CD4-positive, alpha-beta T cell treated with Interleukin-15 for 1 hour (primary cell): ENCODE measurements around the gene LEO1.

Experiments
- DNase-seq: peaks from one replicate; pipeline ENCODE4 v3.0.0-alpha.2; 2020

LEO1 gene

DNA sequence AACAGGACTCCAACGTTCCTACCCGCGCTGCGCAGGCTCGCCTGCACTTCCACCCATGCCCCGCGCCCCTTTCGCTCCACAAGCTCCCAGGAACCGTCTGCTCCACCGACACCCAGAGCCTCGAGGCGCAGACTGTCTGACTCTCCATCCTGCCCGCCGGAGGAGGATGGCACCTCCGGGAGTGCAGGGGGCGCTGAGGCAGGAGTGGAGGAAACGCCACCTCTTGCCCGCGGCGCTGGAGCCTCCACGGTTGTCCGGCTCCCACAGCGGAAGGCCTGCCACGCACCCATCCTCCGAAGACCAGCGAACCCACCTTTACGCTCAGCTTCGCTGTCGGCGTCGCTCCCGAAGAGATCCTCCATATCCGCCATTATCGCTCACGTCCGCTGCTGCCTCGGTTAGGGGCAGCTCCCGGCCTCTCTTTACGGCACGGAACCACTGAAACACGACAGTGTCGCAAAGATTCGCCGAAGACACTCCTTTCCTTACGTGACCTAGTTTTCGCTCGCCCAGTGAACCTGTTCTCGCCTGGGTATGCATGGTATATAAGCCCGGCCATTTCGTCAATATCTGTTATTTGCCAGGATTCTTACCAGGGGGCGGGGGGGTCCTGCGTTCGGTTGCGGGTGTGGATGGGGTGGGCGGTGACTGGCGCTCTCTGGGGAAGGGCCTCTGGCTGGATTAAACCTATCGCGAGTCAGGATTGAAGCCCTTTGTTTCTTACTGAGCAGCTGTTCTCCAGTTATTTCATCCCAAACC is at the start of gene LEO1:
Gene LEO1, minus strand, starts transcription at position 404 of the 759 bp plus-strand sequence. Its CDS starts 33 bp downstream, at position 371.
- DNase-seq, result peak; percentile 93

DNA sequence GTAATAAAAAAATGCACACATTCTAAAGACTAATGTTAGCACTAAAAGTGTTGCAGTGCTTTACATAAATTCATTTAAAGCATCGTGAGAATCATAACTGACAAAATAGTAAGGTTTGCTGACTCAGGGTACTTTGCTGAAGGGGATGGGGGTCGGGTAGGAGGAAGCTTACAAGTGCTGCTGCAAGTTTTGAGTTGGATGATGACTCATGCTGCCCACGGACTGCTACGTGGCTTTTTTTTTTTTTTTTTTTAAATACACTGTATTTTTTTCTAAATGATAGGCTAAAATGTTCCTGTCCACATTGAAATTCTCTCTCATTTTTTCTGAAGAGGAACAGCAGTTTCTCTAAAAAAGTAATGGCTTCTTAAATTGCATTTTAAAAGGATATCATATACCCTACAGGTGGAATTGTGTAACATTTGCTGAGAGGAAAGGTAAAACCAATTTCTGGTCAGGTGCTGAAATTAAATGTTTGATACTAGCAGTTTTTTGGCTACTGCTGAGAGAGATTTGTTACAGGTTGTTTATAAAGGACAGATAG is 49.6 kb upstream of the LEO1 start:
- peak; percentile 77 for DNase-seq

GRCh38 chr15:52020221-52021085 is 48.9 kb upstream of the LEO1 start:
- DNase-seq, result no peak

DNA sequence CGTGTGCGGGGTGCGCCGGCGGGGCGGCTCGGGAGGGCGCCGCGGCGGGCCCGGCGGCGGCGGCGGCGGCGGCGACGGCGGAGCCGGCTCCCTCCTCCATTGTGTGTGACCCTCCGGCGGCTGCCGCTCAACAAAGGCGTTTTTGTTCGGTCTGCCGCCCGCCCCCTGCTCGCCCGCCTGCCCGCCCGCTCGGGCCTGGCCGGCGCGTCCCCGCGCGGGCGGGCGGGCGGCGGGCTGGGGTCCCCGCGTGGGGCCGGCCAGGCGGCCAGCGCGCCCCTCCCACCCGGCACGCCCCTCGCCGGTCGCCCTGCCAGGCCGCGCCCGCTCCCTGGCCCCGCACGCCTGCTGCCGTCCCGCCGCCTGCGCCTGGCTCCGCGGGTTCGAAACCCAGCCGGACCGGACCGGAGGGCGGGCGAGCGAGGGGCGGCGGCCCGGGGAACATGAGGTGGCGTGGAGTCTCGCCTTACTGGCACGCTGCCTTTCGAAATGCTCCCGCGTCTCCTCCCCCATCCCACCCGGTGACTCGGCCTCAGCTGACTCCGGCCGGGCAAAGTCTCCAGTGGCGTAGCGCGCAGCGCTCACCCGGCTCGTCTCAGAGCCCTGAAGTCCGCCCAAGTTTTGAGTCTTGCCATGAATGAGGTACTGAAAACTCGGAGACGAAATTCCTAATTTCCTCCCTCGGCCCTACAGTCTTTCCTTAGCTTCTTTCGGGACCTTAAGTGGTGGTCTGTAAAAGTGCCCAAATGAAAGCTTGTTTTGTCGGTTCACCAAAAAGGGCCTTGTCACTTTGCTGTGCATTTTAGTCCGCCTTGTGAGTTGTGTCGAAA is 48.0 kb upstream of the LEO1 start:
- DNase-seq, result peak; percentile 80

- DNase-seq, result peak; percentile 94
Observed at GRCh38 chr15:52018693-52019393, 47.3 kb upstream of the LEO1 start, which contains the start of gene MAPK6. Gene MAPK6 (plus strand): TSS chr15:52019219. CDS start chr15:52046461, 27,242 bp downstream.

- no peak for DNase-seq
Observed at GRCh38 chr15:52018244-52018643, 46.7 kb upstream of the LEO1 start.

- DNase-seq, result no peak
Observed at GRCh38 chr15:52016316-52016715, 44.7 kb upstream of the LEO1 start.

- no peak for DNase-seq
Observed at GRCh38 chr15:52014616-52015015, 43.0 kb upstream of the LEO1 start.

DNA sequence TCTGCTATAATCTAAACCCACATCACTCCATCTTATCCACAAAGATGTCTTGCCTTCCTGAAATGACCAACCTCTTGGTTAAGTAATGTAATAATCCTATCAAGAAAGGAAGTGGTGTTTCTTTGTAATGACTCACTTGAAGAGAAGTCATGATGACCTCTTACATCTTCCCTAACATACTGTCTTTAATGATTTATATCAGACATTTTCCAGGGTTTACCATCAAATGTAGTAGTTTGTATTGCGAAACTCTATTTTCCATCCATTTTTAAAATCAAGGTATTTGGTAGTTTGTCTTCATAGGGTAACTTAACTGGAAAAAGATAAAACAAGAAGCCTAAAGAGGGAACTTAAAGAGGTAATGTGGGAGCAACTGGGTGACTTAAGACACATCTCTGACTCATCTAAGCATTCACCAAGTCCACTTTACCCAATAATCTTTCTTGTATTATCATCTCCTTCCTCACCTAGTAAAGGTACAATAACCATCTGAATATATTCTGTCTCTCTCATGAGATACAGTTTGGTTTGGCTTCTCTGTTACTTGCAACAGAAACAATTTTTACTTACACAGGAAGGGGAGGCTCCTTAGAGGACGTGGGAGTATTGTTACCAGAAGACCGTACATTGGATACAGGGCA is 41.7 kb upstream of the LEO1 start:
- DNase-seq, result no peak

- DNase-seq, result no peak
Observed at GRCh38 chr15:52012210-52012609, 40.6 kb upstream of the LEO1 start.

- DNase-seq, result no peak
Observed at GRCh38 chr15:52011711-52012144, 40.1 kb upstream of the LEO1 start.

GRCh38 chr15:52010633-52011595 is 39.3 kb upstream of the LEO1 start:
- DNase-seq, result no peak

DNA sequence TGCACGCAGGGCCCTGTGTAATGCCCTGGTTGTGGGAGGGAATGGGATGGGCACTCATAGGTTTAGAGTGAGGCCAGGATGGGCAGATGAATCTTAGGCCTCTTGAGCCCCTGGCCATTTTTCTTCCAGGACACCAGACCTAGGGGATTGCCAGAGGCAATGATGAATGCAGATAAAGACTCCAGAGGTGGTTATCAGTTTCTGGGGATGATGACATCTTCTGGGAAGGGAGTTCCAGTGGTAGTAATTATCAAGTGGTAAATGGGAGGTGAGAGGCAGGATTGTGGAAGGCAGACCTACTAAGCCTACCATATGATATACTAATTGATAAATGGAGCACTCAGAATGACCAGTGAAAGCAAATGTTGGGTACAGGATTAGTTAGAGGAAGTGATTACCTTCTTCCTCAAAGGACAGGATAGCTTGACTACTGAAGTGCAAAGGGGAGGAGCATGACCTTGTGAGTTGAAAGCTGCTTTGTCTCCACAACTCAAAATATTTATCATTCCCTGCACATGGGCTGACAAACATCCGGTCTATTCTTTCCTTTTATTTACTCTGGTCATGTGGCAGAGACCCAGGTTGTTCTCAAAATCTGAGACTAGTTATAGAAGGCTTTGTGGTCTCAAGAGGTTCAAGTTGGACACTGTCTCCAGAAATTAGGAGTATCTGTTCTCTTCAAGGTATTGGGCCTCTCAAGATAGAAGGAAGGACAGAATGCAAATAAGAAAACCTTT is 37.3 kb upstream of the LEO1 start:
- no peak for DNase-seq

GRCh38 chr15:52008359-52008697 is 36.8 kb upstream of the LEO1 start:
- DNase-seq, result no peak

DNA sequence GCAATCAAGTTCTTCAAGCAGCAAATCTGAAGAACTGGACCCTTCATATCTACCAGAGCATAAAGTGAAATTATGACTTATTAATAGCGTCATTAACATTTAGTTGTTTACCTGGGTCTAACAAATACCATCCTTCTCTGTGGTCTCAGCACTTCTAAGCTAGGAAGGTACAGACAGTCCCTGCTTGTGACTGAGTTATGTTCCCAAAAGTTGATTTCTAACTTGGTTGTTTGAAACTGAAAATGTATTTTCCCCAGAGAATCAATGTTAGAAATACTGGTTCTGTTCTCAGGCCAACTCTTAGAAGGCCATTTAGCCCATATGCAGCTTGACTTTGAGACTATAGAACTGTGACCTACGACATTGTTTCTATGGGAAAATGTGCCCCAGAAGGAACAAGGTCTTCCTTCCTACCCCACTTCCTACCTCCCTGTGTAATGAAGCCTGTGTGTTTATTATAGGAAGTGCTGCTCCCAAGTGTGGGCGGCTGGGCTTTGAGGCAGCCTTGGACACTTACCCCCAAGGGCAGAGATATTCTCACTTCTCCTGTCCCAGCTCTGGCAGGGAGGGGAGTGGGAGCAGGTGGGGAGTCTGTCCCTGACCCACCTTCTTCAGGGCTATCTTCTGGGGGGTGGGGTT is 35.2 kb upstream of the LEO1 start:
- DNase-seq, result no peak

DNA sequence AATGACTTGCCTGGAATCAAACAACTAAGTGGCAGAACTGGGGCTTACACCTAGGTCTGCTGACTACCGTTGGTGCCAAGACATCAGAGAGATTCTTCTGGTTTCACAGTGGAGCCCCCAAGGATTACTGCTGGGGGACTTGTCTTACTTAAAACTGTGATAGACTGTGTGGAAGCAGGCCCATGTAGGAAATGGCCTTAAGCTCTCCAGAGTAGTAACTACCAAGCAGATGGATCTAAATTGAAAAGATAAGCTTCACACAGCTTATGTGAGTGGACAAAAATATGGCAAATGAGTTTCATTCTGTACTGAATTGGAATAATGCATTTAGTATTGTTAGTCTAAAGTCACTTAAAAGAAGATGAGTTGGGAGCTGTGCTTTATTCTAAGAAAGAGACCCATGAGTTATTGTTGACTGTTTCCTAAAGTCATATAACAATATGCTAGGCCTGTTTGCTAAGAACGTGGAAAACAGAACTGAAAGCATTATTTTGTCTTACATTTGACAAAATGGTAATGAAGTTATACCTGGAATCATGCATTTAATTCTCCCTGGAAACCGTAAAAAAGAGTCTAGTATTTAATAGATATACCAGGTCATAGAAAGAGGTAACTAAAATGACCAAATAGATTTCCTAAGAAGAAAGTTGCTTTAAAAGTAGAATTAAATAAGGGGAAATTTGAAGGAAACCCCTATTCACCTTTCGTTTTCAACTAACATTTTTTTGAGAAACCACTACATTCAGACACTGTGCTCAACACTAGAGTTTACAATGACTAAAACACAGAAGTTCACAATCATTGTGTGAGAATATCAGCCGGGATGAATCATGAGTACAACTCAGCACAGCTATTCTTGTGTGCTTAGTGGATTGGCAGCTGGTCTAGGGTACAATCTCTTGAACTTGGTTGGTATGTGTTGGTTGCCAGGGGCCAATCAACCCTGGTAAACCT is 34.4 kb upstream of the LEO1 start:
- no peak for DNase-seq

- no peak for DNase-seq
Observed at GRCh38 chr15:52004806-52005205, 33.2 kb upstream of the LEO1 start.

GRCh38 chr15:52003710-52004109 is 32.1 kb upstream of the LEO1 start:
- no peak for DNase-seq
